Amygdala (tissue), 56 donors: ENCODE results near the gene SEPTIN11.

Experiments used
- DNase-seq, 56 donors: peaks; one replicate each; lab custom pipeline; 2025; lab: John Stamatoyannopoulos, UW

SEPTIN11 gene

DNA sequence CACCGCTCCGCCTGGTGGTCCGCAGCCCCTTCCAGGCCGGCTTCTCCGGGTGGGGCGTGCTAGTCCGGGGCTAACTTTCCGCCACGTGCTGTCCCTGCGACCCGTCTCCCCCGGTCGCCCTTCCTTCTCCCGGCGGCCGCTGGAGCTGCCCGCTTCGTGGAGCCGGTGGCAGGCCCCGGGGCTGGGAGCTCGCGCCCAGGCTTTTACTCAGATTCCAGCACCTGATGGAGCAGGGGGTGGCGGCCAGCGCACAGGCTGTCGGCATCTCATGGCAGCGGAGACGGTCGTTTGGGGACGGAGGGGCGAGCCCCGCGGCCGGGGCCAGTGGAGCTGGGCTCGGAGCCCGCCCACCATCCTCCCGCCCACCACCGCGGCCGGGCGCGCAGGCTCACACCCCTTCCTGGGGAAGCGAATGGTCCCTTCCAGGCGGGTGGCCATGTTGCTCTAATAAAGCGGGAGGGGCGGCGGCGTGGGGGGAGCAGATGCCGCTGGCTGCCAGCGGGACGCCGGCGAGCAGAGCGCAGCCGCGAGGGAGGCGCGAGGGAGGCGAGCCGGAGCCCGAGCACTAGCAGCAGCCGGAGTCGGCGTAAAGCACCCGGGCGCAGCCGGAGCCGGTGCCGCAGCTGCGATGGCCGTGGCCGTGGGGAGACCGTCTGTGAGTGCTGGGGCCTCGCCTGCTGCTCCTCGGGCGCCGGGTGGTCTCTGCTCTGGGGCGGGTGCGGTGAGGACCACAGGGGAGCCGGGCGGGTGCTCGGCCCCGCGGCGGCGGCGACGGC is at the start of gene SEPTIN11:
SEPTIN11 (plus strand) TSS at position 477 of the 776 bp plus-strand sequence; CDS start at position 629, 152 bp downstream.
- DNase-seq = peak; percentile 34 to 93 (median 86)

DNA sequence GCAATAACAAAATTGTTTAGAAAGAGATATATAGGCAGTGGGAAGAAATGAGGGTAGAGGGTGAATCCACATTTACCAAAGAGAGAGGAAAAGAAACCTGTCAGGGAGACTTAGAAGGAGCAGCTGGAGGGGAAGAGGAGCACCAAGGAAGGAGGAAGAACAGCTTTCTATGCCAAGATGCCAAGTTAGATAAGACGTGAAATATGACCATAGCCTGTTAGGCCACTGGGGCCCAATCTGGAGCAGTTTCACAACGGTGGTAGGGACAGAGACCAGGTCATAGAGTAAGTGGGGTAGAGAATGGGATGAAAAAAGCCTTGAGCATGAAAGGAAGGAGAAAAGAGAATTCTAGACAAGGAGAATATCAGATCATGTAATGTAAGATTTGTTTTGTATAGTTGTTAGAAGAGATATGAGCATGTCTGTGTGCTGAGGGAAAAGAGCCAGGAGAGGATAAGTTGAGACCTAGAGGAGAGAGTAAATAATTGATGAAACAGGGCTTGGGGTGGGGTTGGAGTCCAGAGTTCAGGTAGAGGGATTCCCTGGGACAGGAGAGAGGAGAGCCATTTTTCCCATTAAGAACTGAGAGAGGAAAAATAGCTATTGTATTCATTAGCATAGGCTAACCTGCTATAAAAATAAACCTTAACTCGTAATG is 47.2 kb upstream of the SEPTIN11 start:
- DNase-seq = no peak

DNA sequence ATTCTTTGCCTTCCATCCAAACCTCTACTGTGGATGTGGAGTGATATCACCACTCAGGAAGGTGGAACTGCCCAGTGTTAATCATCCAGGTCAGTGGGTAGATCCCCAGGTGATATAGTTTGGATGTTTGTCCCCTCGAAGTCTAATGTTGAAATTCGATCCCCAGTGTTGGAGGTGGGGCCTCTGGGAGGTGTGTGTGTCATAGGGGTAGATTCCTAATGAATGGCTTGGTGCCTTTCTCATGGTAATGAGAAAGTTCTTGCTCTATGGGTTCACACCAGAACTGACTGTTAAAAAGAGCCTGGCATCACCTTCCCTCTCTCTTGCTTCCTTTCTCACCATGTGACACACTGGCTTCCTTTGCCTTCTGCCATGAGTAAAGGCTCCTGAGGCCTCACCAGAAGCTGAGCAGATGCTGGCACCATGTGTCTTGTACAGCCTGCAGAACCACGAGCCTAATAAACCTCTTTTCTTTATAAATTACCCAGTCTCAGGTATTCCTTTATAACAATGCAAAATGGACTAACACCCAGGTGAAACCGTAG is 44.8 kb upstream of the SEPTIN11 start:
- DNase-seq = no peak

DNA sequence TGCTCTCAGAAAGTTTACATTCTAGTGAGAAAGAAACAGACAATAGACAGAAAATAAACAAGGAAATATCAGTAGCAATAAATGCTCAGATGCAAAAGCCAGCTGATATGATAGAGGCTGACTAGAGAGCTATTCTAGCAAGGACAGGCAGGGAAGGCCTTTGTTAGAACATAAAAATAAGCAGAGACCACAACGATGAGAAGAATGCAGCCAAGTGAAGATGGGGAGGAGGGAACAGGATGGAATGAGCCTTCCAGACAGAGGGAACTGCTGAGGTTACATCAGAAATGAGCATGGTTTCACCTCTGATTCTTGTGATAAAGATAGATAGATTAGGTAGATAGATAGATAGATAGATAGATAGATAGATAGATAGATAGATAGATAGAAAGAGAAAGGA is 44.0 kb upstream of the SEPTIN11 start:
- DNase-seq = no peak

DNA sequence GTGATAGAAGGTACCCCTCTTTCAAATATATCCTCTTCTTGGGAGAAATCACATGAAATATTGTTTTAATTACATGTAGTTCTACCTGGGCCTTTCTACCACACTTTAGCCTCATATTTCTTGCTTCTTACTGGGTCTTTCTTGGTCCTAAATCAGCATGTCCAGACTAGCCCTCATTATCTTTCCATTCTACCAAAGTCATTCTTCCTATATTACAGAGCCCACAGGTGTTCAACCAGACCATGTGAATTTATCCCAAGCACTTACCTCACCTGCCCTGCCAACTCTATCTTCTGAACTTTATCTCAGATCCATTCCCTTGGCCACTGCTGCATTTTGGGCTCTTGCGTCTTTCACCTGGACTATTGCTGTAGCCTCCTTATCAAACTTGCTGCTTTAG is 39.8 kb upstream of the SEPTIN11 start:
- no peak for DNase-seq

DNA sequence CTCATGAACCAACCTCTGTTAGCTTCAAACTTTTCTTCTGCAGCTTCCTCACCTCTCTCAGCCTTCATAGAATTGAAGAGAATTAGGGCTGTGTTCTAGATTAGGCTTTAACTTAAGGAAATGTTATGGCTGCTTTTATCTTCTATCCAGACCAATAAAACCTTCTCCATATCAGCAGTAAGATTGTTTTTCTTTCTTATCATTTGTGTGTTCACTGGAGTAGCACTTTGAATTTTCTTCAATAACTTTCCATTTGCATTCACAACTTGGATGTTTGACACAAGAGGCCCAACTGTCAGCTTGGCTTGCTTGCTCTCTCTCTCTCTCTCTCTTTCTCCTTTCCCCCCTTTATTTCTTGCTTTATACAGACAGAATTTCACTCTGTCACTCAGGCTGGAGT is 28.8 kb upstream of the SEPTIN11 start:
- DNase-seq = no peak

DNA sequence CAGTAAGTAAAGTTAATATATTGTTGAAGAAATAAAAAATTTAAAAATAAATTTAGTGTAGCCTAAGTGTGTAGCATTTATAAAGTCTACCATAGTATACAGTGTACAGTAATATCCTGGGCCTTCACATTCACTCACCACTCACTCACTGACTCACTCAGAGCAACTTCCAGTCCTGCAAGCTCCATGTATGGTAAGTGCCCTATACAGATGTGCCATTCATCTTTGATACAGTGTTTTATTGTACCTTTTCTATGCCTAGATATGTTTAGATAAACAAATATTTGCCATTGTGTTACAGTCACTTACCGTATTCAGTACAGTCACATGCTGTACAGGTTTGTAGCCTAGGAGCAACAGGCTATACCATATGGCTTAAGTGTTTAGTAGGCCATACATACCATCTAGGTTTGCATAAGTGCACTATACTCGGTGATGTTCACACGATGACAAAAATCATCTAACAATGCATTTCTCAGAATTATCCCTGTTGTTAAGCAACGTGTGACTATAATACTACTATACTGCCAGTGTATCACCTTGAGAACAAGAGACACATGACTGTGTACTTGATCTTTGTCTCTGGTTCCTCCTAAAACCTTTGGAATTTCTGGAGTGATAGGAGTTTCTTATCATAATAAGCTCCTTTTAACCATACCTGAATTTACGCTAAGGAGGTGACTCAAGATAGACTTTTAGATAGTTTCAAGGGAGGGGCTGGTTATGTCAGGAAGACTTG is 25.8 kb upstream of the SEPTIN11 start:
- DNase-seq = no peak

DNA sequence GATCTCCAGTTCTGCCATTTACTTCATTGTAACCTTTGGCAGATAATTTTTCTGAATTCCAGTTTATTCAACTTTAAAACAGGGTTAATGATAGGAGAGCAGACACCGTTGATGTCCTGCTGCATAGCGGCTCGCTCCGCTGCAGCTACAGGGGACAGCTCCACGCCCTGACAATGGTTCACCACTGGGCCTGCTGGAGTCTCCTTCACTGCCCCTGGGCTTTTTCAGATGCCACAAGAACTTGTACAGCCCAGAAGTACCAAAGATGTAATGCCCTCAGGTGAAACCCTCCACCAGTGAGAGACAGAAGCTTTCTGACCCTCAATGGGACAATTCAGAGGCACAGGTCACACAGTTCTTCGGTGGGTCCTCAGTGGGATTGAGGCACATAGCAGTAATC is 22.7 kb upstream of the SEPTIN11 start:
- DNase-seq = no peak

DNA sequence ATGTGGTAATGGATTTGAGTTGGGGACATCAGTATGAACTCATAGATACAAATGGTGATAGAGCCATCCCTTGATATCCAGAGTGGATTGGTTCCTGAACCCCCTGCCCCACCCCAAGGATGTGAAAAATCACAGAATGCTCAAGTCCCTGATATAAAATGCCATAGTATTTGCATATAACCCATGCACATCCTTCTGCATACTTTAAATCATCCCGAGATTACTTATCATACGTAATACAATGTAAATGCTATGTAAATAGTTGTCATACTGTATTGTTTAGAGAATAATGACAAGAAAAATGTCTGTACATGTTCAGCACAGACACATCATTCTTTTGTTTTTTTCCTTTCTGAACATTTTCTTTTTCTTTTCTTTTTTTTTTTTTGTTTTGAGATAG is 18.9 kb upstream of the SEPTIN11 start:
- DNase-seq = no peak

DNA sequence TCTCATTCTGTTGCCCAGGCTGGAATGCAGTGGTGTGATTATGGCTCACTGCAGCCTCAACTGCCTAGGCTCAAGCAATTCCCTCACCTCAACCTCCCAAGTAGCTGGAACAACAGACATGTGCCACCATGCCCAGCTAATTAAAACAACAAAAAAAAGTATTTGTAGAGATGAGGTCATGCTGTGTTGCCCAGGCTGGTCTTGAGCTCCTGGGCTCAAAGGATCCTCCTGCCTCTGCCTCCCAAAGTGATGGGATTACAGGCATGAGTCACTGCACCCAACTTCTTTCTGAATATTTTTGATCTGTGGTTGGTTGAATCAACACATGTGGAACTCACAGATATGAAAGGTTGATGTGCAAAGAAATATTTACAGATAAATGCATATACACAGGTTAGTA is 18.5 kb upstream of the SEPTIN11 start:
- no peak for DNase-seq

DNA sequence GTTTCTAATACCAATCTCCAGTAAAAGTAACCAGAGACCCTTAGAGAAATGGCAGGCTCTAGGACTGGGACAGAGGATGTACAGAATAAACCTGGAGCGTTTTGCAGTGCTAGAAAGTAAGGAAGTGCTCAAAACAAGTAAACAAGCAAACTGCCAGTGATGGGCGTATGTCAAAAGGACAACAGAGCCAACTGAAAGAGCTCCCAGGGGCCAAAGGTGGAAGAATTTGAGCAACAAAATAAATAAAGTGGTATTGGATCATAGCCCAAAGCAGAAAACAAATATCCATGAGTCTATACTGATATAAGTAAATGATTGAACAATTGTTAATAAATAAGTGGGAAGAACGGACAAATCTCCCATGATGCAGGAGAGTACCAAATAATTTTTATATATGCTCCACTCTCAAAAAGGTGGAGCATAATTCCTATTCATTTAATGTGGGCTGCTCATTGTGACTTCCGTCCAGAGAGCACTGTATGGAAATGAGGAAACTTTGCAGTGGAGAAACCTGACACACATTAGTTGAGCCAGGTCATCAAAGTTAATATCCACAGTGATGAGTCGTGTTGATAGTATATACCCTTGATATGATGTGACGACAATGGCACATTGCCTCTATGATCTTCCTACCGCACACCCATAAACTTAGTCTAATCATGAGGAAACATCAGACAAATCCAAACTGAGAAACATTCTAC is 17.8 kb upstream of the SEPTIN11 start:
- DNase-seq = no peak

DNA sequence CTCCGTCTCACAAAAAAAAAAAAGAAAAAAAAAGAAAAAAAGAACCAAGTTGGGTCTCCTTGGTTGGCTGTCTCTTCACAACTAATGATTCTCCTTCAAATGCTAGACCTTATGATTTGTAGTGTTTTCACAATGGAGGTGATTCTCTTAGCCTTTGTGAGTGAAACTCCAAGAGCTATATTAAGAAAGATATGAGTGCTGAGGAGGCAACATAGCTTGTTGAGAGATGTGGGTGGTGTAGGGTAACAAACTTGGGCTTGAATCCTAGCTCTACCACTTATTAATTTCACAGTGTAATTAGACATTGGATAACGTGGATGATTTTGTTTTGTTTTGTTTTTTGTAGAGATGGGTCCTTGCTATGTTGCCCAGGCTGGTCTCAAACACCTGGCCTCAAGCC is 10.4 kb upstream of the SEPTIN11 start:
- DNase-seq = no peak

DNA sequence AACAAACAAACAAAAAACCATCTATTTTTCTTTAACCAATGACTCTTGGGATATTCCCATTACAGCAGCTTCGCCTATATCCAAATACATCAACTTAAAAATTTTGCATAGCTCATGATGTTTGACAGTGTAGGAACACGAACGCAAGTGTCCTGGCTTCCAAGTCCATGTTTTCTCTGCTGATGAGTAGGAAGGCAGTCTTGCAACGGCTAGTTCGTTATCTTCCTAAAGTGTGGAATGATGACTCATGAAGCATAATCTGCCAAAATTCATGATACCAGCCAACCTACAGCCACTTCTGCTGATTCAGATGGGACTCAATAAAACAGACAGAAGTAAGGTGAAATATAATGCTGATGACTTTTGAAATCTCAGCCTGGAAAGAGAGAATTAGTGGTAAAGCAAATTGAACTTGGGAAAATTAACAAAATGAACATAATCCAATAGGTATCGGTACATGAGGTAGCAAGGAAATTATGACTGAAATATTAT is 6.4 kb upstream of the SEPTIN11 start:
- peak in 1 of 56 donors; percentile 23 for DNase-seq

DNA sequence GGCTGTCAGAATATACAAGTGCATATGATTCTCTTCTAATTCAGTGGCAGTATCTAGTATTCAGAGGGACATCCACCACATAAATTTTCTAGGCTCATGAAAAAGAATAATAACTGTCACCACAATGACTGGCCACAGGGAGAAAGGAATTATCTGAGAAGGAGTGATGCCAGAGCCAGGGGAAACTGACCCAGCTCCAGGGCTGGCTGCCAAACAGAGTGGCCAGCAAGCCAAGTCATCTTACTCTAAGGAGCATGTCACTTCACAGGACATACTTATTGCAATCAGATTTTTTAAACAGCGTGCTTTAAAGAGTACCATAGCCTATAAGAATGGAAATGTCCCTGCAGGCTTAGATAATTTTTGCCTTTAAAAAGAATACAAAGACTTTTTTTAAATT is 5.8 kb upstream of the SEPTIN11 start:
- peak in 15 of 56 donors; percentile 1 to 40 (median 8) for DNase-seq

DNA sequence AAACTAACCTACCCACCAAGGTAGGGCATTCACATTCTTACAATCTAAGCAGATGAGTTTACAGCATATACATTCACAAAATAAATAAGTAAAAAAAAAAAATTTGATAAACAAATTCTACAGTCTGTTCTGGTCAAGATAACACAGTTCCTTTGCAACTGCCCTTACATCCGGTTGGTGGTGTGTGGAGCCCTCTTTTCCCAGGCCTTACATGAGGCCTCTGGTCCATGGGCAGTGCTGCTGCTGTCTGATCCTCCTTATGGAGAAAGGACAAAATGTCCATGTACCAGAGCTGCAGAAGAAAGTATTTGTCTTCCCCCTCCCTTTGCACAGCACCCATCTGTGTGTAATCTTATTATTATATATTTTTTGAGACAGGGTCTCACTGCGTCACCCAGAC is 2.2 kb upstream of the SEPTIN11 start:
- DNase-seq = no peak

DNA sequence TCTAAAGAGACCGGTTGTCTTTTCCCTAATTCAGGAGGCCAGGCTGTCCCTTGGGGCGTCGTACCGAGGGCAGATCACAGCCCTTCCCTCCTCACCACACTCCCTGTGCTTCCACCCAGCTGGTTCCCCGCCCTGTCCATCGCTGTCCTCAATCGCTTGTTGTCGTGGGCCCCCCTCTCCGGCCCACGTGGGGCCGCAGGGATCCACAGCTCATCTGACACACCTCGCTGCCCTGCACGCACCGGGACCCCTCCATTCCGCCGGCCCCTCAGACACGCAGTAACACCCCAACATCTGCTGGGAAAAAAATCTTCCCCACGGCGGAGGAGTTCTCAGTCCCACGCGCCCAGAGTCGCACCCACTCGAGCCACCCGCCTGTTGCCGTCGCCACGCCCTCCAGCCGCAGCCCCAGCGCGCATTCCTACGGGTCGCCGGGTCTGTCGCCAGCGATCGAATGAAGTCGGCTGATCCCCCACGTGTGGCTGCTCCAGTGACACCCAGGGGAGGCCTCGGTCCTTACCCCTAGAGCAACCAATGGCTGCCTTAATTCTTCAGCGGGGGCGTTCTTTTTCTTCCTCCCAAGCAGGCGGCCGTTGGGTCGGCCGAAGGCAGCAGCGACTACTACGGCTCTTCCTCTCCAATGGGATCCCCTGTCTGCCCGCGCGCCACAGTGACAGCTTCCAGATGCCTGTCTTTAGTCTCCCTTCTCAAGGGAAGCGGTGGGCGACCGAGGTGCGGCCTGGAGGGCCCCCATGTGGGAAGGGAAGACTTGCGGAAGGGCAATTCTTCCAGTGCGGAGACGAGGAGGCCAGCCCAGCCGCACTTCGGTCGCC is 893 bp upstream of the SEPTIN11 start:
- DNase-seq = peak in 53 of 56 donors; percentile 9 to 84 (median 63)

DNA sequence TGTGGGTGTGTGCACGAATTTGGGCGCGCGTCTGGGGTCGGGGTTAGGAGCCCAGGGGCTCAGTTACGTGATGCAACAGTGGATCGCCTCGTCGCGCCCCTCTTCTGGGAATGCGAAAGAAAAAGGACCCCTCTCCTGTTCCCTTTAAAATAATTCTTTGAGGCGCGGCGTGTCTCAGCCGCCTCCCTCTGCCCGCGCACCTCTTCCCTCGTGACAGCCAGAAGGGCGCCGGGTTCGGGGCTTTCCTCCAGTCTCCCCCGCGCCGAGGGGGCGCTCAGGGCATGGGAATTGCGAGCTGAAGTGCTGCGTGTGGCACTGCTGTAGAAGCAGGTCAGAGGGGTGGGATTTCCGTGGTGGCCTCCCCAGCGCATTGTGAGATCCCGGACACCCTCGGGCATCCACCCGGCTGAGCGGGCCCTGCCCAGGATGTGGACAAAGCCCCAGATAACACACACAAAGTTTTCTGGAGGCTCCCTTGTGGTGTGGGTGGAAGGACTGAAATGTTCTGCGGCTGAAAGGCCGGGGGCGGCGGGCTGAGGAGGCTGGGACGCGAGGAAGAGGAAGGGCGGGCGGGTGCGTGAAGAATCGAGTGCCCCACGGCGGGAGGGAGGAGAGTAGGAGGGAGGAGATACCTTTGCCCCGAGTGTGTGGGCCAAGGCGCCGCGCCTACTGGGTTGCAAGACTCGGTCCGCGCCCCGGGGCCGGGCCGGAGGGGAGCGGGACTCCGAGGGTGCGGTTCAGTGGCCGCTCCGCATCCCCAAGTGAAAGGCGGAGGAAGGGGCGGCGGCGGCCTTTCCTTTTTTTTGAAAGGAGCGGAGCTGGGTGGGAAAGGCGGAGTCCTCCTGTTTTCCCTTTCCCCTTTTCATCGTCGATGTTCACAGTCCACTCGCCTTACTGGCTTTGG is 752 bp downstream of the SEPTIN11 start:
- peak in 48 of 56 donors; percentile 2 to 69 (median 46) for DNase-seq

DNA sequence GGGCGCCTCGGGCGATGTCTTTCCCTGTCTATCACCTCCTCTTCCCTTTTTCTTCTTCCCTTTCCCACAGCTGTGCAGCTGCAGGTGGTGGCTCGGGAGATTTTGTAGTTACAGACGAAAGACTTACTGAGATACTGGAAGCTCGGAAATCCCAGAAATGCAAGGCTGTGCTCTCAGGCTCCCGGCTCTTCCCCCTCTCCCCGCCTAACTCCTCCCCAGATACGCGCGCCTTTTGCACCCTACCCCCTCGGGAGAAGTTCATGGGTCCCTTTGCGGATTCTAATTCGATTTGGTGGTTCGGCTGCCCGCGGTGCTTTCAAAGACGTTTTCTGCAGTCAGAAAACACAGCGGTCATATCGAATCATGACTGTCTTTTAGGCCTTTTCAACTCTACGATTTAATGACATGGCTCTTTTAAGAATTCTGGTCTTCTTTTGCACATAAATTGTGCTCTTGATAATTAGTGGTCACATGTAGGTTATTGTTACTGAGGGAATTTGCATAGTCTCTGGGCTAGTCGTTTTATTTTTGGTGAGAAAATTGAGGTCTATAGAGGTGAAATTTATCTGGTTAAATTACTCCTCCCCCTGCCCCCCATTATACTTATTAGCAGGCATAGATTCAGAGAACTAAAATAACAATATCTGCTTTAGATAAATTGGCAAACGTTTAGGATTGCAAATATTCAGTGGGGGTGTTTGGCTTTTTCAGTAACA is 1.6 kb downstream of the SEPTIN11 start:
- DNase-seq = peak in 6 of 56 donors; percentile 10 to 44 (median 32)
